SKM-1 treated with dmso at 0.1 percent for 144 hours (cell line): Measurements from ENCODE around the gene DNAJA3.

Experiments used
- DNase-seq: peaks from one replicate; lab custom pipeline; 2025; ENCODE audit not compliant: unreplicated experiment; lab: John Stamatoyannopoulos, UW

DNAJA3 gene

DNA sequence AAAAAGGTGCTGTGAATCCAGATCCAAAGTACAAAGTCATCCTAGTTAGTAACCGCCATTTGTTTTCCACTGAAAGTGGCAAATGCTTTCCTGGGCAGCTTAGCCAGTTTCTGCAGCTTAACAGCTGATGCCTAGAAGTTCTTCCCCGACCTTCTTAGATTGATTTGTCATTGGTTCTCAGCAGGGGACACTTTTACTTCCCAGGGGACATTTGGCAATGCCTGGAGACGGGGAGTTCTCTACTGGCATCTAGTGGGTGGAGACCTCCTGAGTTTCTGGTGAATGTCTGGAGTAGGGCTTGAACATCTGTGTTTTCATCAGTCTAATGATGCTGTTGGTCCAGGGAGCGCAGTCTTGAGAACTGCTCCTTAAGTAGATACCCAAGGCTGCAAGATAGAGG lies 7.6 kb downstream of the DNAJA3 start:
- no peak for DNase-seq

DNA sequence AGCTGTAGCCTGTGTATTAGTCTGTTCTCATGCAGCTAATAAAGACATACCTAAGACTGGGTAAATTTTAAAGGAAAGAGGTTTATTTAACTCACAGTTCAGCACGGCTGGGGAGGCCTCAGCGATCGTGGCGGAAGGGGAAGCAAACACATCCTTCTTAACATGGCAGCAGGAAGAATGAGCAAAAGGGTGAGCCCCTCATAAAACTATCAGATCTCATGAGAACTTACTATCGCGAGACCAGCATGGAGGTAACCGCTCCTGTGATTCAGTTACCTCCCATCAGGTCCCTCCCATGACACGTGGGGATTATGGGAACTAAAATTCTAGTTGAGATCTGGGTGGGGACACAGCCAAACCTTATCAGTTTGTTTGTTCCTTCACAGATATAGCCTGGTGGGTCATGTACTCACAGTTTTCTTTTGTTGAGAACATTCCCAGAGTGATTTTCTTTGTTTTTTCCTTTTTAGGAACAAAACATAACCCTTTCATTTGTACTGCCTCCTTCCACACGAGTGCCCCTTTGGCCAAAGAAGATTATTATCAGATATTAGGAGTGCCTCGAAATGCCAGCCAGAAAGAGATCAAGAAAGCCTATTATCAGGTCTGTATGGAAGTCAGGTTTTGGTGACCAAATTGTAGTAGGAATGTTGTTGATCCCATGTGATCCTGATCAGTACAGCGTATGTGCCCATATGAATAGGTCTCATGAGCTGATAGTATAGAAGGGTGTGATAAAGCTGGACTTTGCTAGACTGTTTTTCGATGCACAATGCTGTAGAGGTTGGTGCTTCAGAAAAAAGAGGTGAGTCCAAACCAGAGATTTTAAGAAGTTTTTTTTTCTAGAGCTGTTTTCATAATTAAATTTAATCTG lies 8.5 kb downstream of the DNAJA3 start:
- DNase-seq: no peak

GRCh38 chr16:4435337-4436067 lies 9.8 kb downstream of the DNAJA3 start:
- DNase-seq: no peak

GRCh38 chr16:4437366-4437765 lies 11.7 kb downstream of the DNAJA3 start:
- no peak for DNase-seq

- no peak for DNase-seq
These were observed 16.7 kb downstream of the DNAJA3 start for GRCh38 chr16:4442371-4442770.

- no peak for DNase-seq
These were observed 17.6 kb downstream of the DNAJA3 start for GRCh38 chr16:4443271-4443670.

DNA sequence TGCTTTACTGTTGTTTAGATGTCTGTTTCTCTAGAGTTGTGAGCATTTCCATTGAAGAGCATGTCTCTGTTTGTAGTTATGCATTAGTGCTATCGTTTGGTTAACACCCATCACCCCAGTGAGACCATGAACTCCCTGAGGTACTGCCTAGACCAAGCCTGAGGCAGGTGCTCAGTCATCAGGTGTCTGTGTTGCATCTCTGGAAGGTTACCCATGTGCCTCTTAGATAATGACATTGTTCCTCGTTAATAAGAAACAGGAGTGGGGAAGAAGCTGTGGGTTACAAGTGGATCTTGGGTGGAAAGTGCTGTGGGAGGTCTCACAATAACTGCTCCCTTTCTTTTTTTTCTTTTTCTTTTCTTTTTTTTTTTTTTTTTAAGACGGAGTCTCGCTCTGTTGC lies 18.3 kb downstream of the DNAJA3 start:
- DNase-seq: no peak

- DNase-seq: no peak
These were observed 24.8 kb downstream of the DNAJA3 start for GRCh38 chr16:4450430-4450829.

GRCh38 chr16:4450931-4451519 lies 25.4 kb downstream of the DNAJA3 start:
- no peak for DNase-seq

GRCh38 chr16:4452674-4453073 lies 27.0 kb downstream of the DNAJA3 start:
- DNase-seq: no peak

DNA sequence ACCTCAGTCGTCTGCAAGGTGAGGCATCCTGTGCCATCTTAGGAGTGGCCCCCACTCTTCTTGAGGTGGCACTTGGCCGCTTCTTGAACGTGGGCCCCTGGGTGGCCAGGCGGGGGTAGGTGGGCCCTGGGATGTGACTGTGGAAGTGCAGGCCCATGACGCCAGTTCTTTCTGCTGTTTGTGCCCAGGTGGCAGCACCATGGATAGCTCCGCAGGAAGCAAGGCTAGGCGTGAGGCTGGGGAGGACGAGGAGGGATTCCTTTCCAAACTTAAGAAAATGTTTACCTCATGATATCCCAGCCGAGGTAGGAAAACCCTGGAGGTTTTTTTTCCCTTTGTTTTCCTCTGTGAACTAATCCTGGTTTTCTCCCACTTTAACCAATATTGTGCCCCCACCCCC lies 29.0 kb downstream of the DNAJA3 start:
- no peak for DNase-seq

- no peak for DNase-seq
These were observed 29.4 kb downstream of the DNAJA3 start for GRCh38 chr16:4455081-4455480.

- DNase-seq: no peak
These were observed 30.3 kb downstream of the DNAJA3 start for GRCh38 chr16:4455951-4456350.

DNA sequence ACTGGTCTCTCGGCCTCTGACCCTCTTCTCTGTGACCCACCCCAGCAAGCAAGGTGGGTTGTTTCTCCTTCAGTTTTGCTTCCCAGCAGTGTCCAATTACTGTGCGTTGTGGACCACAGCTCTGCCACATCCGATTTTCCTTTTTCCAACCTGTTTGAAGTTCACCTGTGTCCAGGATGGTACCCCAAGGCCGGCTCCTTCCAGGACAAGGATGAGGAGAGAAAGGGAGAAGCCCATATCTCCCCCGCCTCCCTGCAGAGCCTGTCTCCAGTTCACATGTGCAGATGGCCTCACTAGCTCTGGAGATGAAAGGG lies 35.2 kb downstream of the DNAJA3 start:
- DNase-seq: no peak

DNA sequence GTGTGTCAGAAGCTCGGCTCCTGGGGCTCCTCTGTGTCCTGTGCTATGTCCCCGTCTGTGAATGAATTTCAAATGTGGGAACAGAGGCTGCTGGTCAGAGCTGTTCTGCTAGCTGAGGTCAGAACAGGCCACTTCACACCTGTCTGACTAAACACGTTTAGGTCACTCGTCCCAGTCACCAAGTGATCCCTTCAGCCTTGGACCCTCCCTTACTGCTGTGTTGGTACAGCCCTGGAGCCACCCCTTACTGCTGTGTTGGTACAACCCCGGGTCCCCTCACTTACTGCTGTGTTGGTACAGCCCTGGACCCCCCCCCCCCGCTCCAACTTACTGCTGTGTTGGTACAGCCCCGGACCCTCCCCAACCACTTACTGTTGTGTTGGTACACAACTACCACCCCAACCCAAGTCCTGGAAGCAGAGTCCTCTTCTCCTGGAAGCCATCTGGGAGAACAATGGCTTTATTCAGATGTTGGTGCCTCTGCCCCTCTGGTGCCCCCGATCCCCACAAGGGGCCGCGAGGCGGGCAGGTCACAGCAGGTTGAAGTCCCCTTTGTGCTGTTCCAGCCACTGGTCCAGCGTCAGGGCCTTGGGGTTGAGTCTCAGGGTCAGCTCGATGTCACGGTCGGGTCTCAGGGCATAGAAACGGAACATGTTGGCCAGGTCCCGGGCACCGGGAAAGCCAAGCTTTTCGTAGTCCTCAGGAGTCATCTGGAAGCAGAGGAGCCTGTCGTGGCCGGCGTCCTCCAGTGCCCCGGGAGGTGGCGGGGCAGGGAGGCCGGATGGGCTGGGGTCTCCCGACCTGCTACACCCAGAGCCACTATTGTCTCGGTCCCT lies 35.8 kb downstream of the DNAJA3 start:
- DNase-seq: no peak

- no peak for DNase-seq
These were observed 38.0 kb downstream of the DNAJA3 start for GRCh38 chr16:4463522-4464163.

- DNase-seq: no peak
These were observed 40.5 kb downstream of the DNAJA3 start for GRCh38 chr16:4465977-4466779.

DNA sequence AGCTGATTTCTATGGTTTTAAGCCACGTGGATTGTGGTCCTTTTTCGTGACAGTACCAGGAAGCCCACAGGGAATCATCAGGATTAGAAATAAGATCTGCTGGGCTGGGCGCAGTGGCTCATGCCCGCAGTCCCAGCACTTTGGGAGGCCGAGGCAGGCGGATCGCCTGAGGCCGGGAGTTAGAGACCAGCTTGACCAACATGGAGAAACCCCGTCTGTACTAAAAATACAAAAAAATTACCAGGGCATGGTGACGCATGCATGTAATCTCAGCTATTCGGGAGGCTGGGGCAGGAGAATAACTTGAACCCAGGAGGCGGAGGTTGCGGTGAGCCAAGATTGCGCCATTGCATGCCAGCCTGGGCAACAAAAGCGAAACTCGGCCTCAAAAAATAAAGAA lies 42.2 kb downstream of the DNAJA3 start:
- DNase-seq: no peak

DNA sequence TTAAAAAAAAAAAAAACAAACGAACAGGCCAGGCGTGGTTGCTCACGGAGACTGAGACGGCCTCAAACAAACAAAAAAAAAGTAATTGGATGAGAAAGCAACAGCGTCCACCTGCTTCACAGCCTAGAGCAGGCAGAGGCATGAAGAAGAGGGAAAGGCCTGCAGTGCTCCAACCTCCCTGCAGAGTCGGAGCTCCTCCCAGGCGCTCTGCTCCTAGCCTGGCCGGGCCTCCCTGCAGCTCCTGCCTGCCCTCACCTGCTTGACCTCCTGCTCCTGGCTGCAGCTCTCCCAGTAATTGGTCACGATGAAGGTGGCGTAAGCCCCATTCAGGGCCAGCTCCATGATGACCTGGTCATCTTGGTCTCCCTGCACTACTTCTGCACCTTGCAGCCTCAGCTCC lies 43.3 kb downstream of the DNAJA3 start:
- no peak for DNase-seq

GRCh38 chr16:4471869-4472268 lies 46.2 kb downstream of the DNAJA3 start:
- no peak for DNase-seq
